IMR-90 (cell line): ENCODE results near the gene CRLF1. TPM values are rescaled to one million over a fixed set of nuclear protein-coding genes. Genes with fewer than 3 reads are reported as not detected.

ENCODE experiments used
- ATAC-seq: fragments of 200-7000 bp; cut with Tn5 transposase; 2 replicates; pipeline ENCODE4 v1.9.1; 2020; ENCODE audit warnings: low read depth, mild to moderate bottlenecking, moderate library complexity
- BruUV-seq: library from RNA; stranded (reverse); fragments of 400-500 nt; replicated peaks from 2 replicates; lab custom pipeline; 2021; lab: Mats Ljungman, UMichigan
- CTCF ChIA-PET: fragments of 300-600 bp; formaldehyde crosslinking; extraction: SDS; loops from one replicate; lab custom pipeline; 2021; ENCODE audit warnings: antibody characterized with exemption; lab: Yijun Ruan, JAX
- POLR2A ChIA-PET: fragments of 300-600 bp; sonication (Branson Sonifier 250); formaldehyde crosslinking; loops from one replicate; lab custom pipeline; 2022; ENCODE audit warnings: antibody characterized with exemption; ENCODE audit not compliant: unreplicated experiment; lab: Charles Lee
- DNase-seq: peaks from one replicate; pipeline ENCODE4 v3.0.0; 2013
- H2AFZ ChIP-seq: replicated peaks from 2 replicates; pipeline ENCODE3; 2013; ENCODE audit warnings: low read length, mild to moderate bottlenecking; ENCODE audit not compliant: poor library complexity
- H2AK5ac ChIP-seq: 2 replicates; pipeline ENCODE4 v1.6.1; 2013; ENCODE audit warnings: low read depth, low read length, inconsistent platforms
- H2AK9ac ChIP-seq: replicated peaks from 2 replicates; pipeline ENCODE3; 2013; ENCODE audit warnings: mild to moderate bottlenecking, low read depth, low read length, moderate library complexity; ENCODE audit not compliant: poor library complexity
- H2BK120ac ChIP-seq: 2 replicates; pipeline ENCODE4 v1.6.1; 2013; ENCODE audit warnings: low read depth, low read length, inconsistent platforms
- H2BK15ac ChIP-seq: 3 replicates; pipeline ENCODE4 v1.6.1; 2013; ENCODE audit warnings: low read depth, low read length, inconsistent platforms
- H2BK20ac ChIP-seq: 2 replicates; pipeline ENCODE4 v1.6.1; 2013; ENCODE audit warnings: low read depth, mild to moderate bottlenecking, inconsistent platforms, low read length, moderate library complexity
- H2BK5ac ChIP-seq: 2 replicates; pipeline ENCODE4 v1.6.1; 2013; ENCODE audit warnings: mild to moderate bottlenecking, low read depth, low read length, inconsistent platforms; ENCODE audit not compliant: poor library complexity, severe bottlenecking
- H3K14ac ChIP-seq: replicated peaks from 2 replicates; pipeline ENCODE4 v1.6.1; 2013; ENCODE audit warnings: low read depth, low read length, inconsistent platforms
- H3K18ac ChIP-seq: 2 replicates; pipeline ENCODE4 v1.6.1; 2013; ENCODE audit warnings: low read depth, low read length, control low read depth
- H3K23ac ChIP-seq: 2 replicates; pipeline ENCODE4 v1.6.1; 2013; ENCODE audit warnings: low read depth, low read length, inconsistent platforms
- H3K27ac ChIP-seq: 2 replicates; pipeline ENCODE4 v1.5.1; 2013; ENCODE audit warnings: mild to moderate bottlenecking, control low read depth, low read length; ENCODE audit not compliant: insufficient read depth
- H3K27me3 ChIP-seq: 2 replicates; pipeline ENCODE4 v1.6.1; 2013; ENCODE audit warnings: low read length; ENCODE audit not compliant: control insufficient read depth, insufficient read depth
- H3K36me3 ChIP-seq: 2 replicates; pipeline ENCODE4 v1.6.1; 2013; ENCODE audit warnings: low read length, mixed read lengths; ENCODE audit not compliant: control insufficient read depth, insufficient read depth
- H3K4ac ChIP-seq: 2 replicates; pipeline ENCODE4 v1.6.1; 2013; ENCODE audit warnings: low read depth, low read length, inconsistent platforms
- H3K4me1 ChIP-seq: 2 replicates; pipeline ENCODE4 v1.6.1; 2013; ENCODE audit warnings: low read length, mixed read lengths; ENCODE audit not compliant: control insufficient read depth, insufficient read depth
- H3K4me2 ChIP-seq: 2 replicates; pipeline ENCODE4 v1.6.1; 2013; ENCODE audit warnings: low read depth, mild to moderate bottlenecking, control low read depth, low read length, moderate library complexity
- H3K4me3 ChIP-seq: 2 replicates; pipeline ENCODE4 v1.5.1; 2013; ENCODE audit warnings: low read depth, mild to moderate bottlenecking, control low read depth, low read length, moderate library complexity; ENCODE audit not compliant: insufficient read depth
- H3K56ac ChIP-seq: 2 replicates; pipeline ENCODE4 v1.6.1; 2013; ENCODE audit warnings: low read length, inconsistent platforms; ENCODE audit not compliant: insufficient read depth; ENCODE audit errors: extremely low read depth
- H3K79me1 ChIP-seq, 2 experiments: 2 replicates each; pipeline ENCODE4 v1.6.1; 2013; ENCODE audit warnings: low read length in 2 of 2, inconsistent platforms in 1 of 2, low read depth in 1 of 2
- H3K9ac ChIP-seq: 2 replicates; pipeline ENCODE4 v1.6.1; 2013; ENCODE audit warnings: low read depth, low read length, control low read depth
- H3K9me1 ChIP-seq: 2 replicates; pipeline ENCODE4 v1.6.1; 2013; ENCODE audit warnings: low read length, inconsistent platforms; ENCODE audit not compliant: insufficient read depth
- H3K9me3 ChIP-seq: 2 replicates; pipeline ENCODE4 v1.6.1; 2013; ENCODE audit warnings: low read length; ENCODE audit not compliant: control insufficient read depth, insufficient read depth
- H4K20me1 ChIP-seq: 2 replicates; pipeline ENCODE4 v1.6.1; 2013; ENCODE audit warnings: low read length, inconsistent platforms; ENCODE audit not compliant: insufficient read depth
- H4K5ac ChIP-seq: 2 replicates; pipeline ENCODE4 v1.6.1; 2013; ENCODE audit warnings: mild to moderate bottlenecking, low read depth, low read length, control low read depth
- H4K8ac ChIP-seq, 2 experiments: 2 replicates each; pipeline ENCODE4 v1.6.1; 2013; ENCODE audit warnings: low read depth in 2 of 2, low read length in 2 of 2, control low read depth in 1 of 2, inconsistent platforms in 1 of 2
- H4K91ac ChIP-seq: 2 replicates; pipeline ENCODE4 v1.6.1; 2013; ENCODE audit warnings: low read depth, low read length, inconsistent platforms; ENCODE audit not compliant: insufficient read depth
- BHLHE40 ChIP-seq: fragments of 150-350 bp; IDR thresholded peaks from 2 replicates; pipeline ENCODE4 v1.6.1; 2016; ENCODE audit warnings: mild to moderate bottlenecking, low read depth, low read length
- CEBPB ChIP-seq: IDR thresholded peaks from 2 replicates; pipeline ENCODE4 v1.6.1; 2012; ENCODE audit warnings: low read depth, low read length, improper control_type of control experiment
- ELK1 ChIP-seq: fragments of 150-350 bp; IDR thresholded peaks from 2 replicates; pipeline ENCODE4 v1.6.1; 2016; ENCODE audit warnings: low read depth, mild to moderate bottlenecking, low read length, moderate library complexity, borderline replicate concordance
- FOS ChIP-seq: fragments of 150-350 bp; IDR thresholded peaks from 2 replicates; pipeline ENCODE4 v1.6.1; 2016; ENCODE audit warnings: low read depth, low read length
- MAZ ChIP-seq: IDR thresholded peaks from 2 replicates; pipeline ENCODE4 v1.6.1; 2012; ENCODE audit warnings: low read depth, mild to moderate bottlenecking, low read length, improper control_type of control experiment, moderate library complexity, borderline replicate concordance
- MXI1 ChIP-seq: IDR thresholded peaks from 2 replicates; pipeline ENCODE4 v1.6.1; 2012; ENCODE audit warnings: low read depth, mild to moderate bottlenecking, low read length, moderate library complexity, borderline replicate concordance
- POLR2A ChIP-seq: IDR thresholded peaks from 2 replicates; pipeline ENCODE4 v1.6.1; 2012; ENCODE audit warnings: mild to moderate bottlenecking, low read depth, low read length
- RAD21 ChIP-seq: IDR thresholded peaks from 2 replicates; pipeline ENCODE4 v1.6.1; 2012; ENCODE audit warnings: low read length, improper control_type of control experiment
- RCOR1 ChIP-seq: IDR thresholded peaks from 2 replicates; pipeline ENCODE4 v1.6.1; 2012; ENCODE audit warnings: mild to moderate bottlenecking, low read length, improper control_type of control experiment; ENCODE audit not compliant: insufficient replicate concordance
- USF2 ChIP-seq: fragments of 150-350 bp; IDR thresholded peaks from 2 replicates; pipeline ENCODE4 v1.6.1; 2017; ENCODE audit warnings: mild to moderate bottlenecking, antibody characterized with exemption, low read length, low read depth
- dilution Hi-C: fragments of 300-500 bp; cut with HindIII; formaldehyde crosslinking; loops from one replicate; pipeline ENCODE4 v1.14.3; 2018; ENCODE audit warnings: low sequenced_read_pairs; ENCODE audit not compliant: unreplicated experiment
- in situ Hi-C: fragments of 300-500 bp; cut with MboI; formaldehyde crosslinking; loops from 3 replicates; pipeline ENCODE4 v1.14.3; 2019; ENCODE audit warnings: low sequenced_read_pairs, inconsistent platforms, mixed read lengths
- intact Hi-C: fragments of 100-400 bp; cut with micrococcal nuclease; formaldehyde crosslinking; loops from 2 replicates; pipeline ENCODE4 v1.10.0; 2022
- polyA plus RNA-seq, 3 experiments: library from polyadenylated mRNA; depleted of rRNA; stranded (reverse); fragments of >200 nt; gene quantifications; 2 replicates each; pipeline ENCODE4 v1.2.3, GENCODE V29; 2012; ENCODE audit warnings: low replicate concordance in 1 of 3
- total RNA-seq: library from RNA; depleted of rRNA; stranded (reverse); fragments of >200 nt; gene quantifications from 2 replicates; pipeline ENCODE4 v1.2.3, GENCODE V29; 2012
- TF ChIP-seq, protein P1 (sequence below): conservative IDR thresholded peaks from 2 replicates; pipeline ENCODE4 v1.5.1; 2012; ENCODE audit warnings: mild to moderate bottlenecking, low read depth, low read length, improper control_type of control experiment

The CRLF1 gene
- total and polyA plus RNA-seq, 2 of the 4 experiments (the other 2 are of a cell fraction): 0.18 to 3.1 TPM

- no peak overlapping the region for H2AK9ac ChIP-seq
- dilution Hi-C loops (no loop called here), intact Hi-C loops (no loop called here), in situ Hi-C loops (no loop called here)
- ChIA-PET CTCF (no interaction called here), POLR2A (no interaction called here)
- DNase-seq (no peak), ATAC-seq (no peak)
- H3K23ac ChIP-seq: no peak overlapping the region
- H3K4ac ChIP-seq: no peak overlapping the region
- no peaks in the 10 kb centered on the region for H3K79me1 ChIP-seq
- H2BK120ac ChIP-seq: no peak overlapping the region
- no peak overlapping the region for H2BK20ac ChIP-seq
- no peak overlapping the region for H2AK5ac ChIP-seq
- peaks cover 17% of the 10 kb centered on the region for H3K27me3 ChIP-seq
- no peak overlapping the region for H3K27ac ChIP-seq
- H3K4me2 ChIP-seq: no peak overlapping the region
- no peak overlapping the region for H3K9ac ChIP-seq
- peaks cover 2% of the 10 kb centered on the region; the same call in 1 of the 2 replicates for H3K4me1 ChIP-seq
- H4K8ac ChIP-seq: no peak overlapping the region
- H3K9me1 ChIP-seq: no peaks in the 10 kb centered on the region
- H3K14ac ChIP-seq: no peak overlapping the region
- no peak overlapping the region for H2BK15ac ChIP-seq
- H3K9me3 ChIP-seq: peaks cover 4% of the 10 kb centered on the region; the same call in 1 of the 2 replicates
- H3K18ac ChIP-seq: no peak overlapping the region
- no TSS peak for BruUV-seq
- H2AFZ ChIP-seq: no peak overlapping the region
- no peaks in the 10 kb centered on the region for H4K20me1 ChIP-seq
- H4K91ac ChIP-seq: no peak overlapping the region
- H2BK5ac ChIP-seq: no peak overlapping the region
- no peak overlapping the region for H4K5ac ChIP-seq
- no peak overlapping the region for H3K56ac ChIP-seq
- no peak overlapping the region for H3K4me3 ChIP-seq
- no peaks in the 10 kb centered on the region for H3K36me3 ChIP-seq
- TF ChIP-seq MXI1 (no peak), MAZ (no peak), RCOR1 (no peak), FOS (no peak), BHLHE40 (no peak), POLR2A (no peak), RAD21 (no peak), ELK1 (no peak), CEBPB (no peak), USF2 (no peak)
- TF ChIP-seq, protein P1, sequence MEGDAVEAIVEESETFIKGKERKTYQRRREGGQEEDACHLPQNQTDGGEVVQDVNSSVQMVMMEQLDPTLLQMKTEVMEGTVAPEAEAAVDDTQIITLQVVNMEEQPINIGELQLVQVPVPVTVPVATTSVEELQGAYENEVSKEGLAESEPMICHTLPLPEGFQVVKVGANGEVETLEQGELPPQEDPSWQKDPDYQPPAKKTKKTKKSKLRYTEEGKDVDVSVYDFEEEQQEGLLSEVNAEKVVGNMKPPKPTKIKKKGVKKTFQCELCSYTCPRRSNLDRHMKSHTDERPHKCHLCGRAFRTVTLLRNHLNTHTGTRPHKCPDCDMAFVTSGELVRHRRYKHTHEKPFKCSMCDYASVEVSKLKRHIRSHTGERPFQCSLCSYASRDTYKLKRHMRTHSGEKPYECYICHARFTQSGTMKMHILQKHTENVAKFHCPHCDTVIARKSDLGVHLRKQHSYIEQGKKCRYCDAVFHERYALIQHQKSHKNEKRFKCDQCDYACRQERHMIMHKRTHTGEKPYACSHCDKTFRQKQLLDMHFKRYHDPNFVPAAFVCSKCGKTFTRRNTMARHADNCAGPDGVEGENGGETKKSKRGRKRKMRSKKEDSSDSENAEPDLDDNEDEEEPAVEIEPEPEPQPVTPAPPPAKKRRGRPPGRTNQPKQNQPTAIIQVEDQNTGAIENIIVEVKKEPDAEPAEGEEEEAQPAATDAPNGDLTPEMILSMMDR: no peak
Observed at GRCh38 chr19:18617562-18617961, 11.0 kb upstream of the CRLF1 start.
